ENCODE results near the gene ABCC2.
"Not testable (repeated sequence)": the region's sequence is repeated elsewhere in the genome, so short reads cannot be mapped to it uniquely, and the experiment has no call there.

Gene ABCC2

GRCh38 chr10:99812177-99812576, 29.7 kb downstream of the ABCC2 start:
- no peak for DNase-seq

- DNase-seq: no peak
These were observed 31.7 kb downstream of the ABCC2 start for GRCh38 chr10:99814143-99814542.

- DNase-seq: no peak
These were observed 33.2 kb downstream of the ABCC2 start for GRCh38 chr10:99815621-99816020.

- DNase-seq: no peak
These were observed 45.5 kb downstream of the ABCC2 start for GRCh38 chr10:99827936-99828335.

GRCh38 chr10:99828464-99828863, 46.0 kb downstream of the ABCC2 start:
- no peak for DNase-seq

GRCh38 chr10:99832439-99832838, 50.0 kb downstream of the ABCC2 start:
- DNase-seq: no peak

GRCh38 chr10:99834410-99834809, 52.0 kb downstream of the ABCC2 start:
- DNase-seq: no peak

- DNase-seq: no peak
These were observed 53.5 kb downstream of the ABCC2 start for GRCh38 chr10:99835947-99836346.

- DNase-seq: no peak
These were observed 54.3 kb downstream of the ABCC2 start for GRCh38 chr10:99836711-99837110.

- DNase-seq: not testable (repeated sequence)
These were observed 58.4 kb downstream of the ABCC2 start for GRCh38 chr10:99840859-99841258.

GRCh38 chr10:99841746-99842145, 59.3 kb downstream of the ABCC2 start:
- no peak for DNase-seq

GRCh38 chr10:99843310-99843709, 60.9 kb downstream of the ABCC2 start:
- DNase-seq: no peak

GRCh38 chr10:99844433-99844955, 62.1 kb downstream of the ABCC2 start:
- no peak for DNase-seq

- peak; percentile 78 for DNase-seq
These were observed 63.5 kb downstream of the ABCC2 start for GRCh38 chr10:99845837-99846382.

- no peak for DNase-seq
These were observed 66.6 kb downstream of the ABCC2 start for GRCh38 chr10:99849057-99849456.

GRCh38 chr10:99849536-99849935, 67.1 kb downstream of the ABCC2 start:
- no peak for DNase-seq

GRCh38 chr10:99850021-99850766, 67.8 kb downstream of the ABCC2 start:
- no peak for DNase-seq

GRCh38 chr10:99850767-99851340, 68.4 kb downstream of the ABCC2 start:
- no peak for DNase-seq

- no peak for DNase-seq
These were observed 69.4 kb downstream of the ABCC2 start for GRCh38 chr10:99851825-99852224.

GRCh38 chr10:99852481-99853213, 70.2 kb downstream of the ABCC2 start:
- DNase-seq: no peak

GRCh38 chr10:99853655-99854054, 71.2 kb downstream of the ABCC2 start:
- DNase-seq: no peak

GRCh38 chr10:99854860-99855259, 72.4 kb downstream of the ABCC2 start:
- no peak for DNase-seq

- no peak for DNase-seq
These were observed 73.1 kb downstream of the ABCC2 start for GRCh38 chr10:99855479-99856071.
